GM18517 (cell line): Measurements from ENCODE around the gene POLR3F.
"Not testable (repeated sequence)": the region's sequence is repeated elsewhere in the genome, so short reads cannot be mapped to it uniquely, and the experiment has no call there.

Experiments
- ATAC-seq: cut with Tn5 transposase; IDR thresholded peaks from one replicate; pipeline ENCODE4 v1.9.1; 2021; ENCODE audit warnings: mild to moderate bottlenecking, moderate library complexity; ENCODE audit not compliant: unreplicated experiment

The POLR3F gene

GRCh38 chr20:18504479-18505060 lies 37.4 kb downstream of the POLR3F start:
- no peak for ATAC-seq

- no peak for ATAC-seq
These were observed 39.6 kb downstream of the POLR3F start for GRCh38 chr20:18506744-18507143.

- peak; percentile 95 for ATAC-seq
These were observed 40.3 kb downstream of the POLR3F start, which contains the start of gene SEC23B for GRCh38 chr20:18507218-18508191. Gene SEC23B, plus strand, starts transcription at chr20:18507940. Its CDS starts 2,896 bp downstream, at chr20:18510836.

- no peak for ATAC-seq
These were observed 44.4 kb downstream of the POLR3F start for GRCh38 chr20:18511571-18511970.

- no peak for ATAC-seq
These were observed 46.0 kb downstream of the POLR3F start for GRCh38 chr20:18513208-18513607.

GRCh38 chr20:18514127-18514526 lies 46.9 kb downstream of the POLR3F start:
- ATAC-seq, result no peak

GRCh38 chr20:18515973-18516372 lies 48.8 kb downstream of the POLR3F start:
- no peak for ATAC-seq

- ATAC-seq, result not testable (repeated sequence)
These were observed 54.9 kb downstream of the POLR3F start for GRCh38 chr20:18522066-18522465.

- ATAC-seq, result no peak
These were observed 55.9 kb downstream of the POLR3F start for GRCh38 chr20:18523066-18523465.

- no peak for ATAC-seq
These were observed 57.5 kb downstream of the POLR3F start for GRCh38 chr20:18524646-18525045.

- not testable (repeated sequence) for ATAC-seq
These were observed 59.6 kb downstream of the POLR3F start for GRCh38 chr20:18526761-18527160.

- no peak for ATAC-seq
These were observed 60.1 kb downstream of the POLR3F start for GRCh38 chr20:18527339-18527738.

- ATAC-seq, result no peak
These were observed 60.6 kb downstream of the POLR3F start for GRCh38 chr20:18527836-18528235.

- ATAC-seq, result no peak
These were observed 61.9 kb downstream of the POLR3F start for GRCh38 chr20:18529041-18529440.

- ATAC-seq, result no peak
These were observed 65.4 kb downstream of the POLR3F start for GRCh38 chr20:18532626-18533025.

GRCh38 chr20:18533491-18533890 lies 66.3 kb downstream of the POLR3F start:
- ATAC-seq, result no peak

GRCh38 chr20:18533978-18534644 lies 66.9 kb downstream of the POLR3F start:
- no peak for ATAC-seq
